OCI-LY7 (cell line): ENCODE measurements around the gene ZMPSTE24. TPM values are rescaled to one million over a fixed set of nuclear protein-coding genes. Genes with fewer than 3 reads are reported as not detected.

Source experiments
- BruUV-seq: library from RNA; stranded (reverse); fragments of 400-500 nt; replicated peaks from 2 replicates; lab custom pipeline; 2021; lab: Mats Ljungman, UMichigan
- CTCF ChIA-PET: fragments of 300-600 bp; sonication (Branson Sonifier 250); formaldehyde crosslinking; loops from one replicate; lab custom pipeline; 2022; ENCODE audit warnings: antibody characterized with exemption; ENCODE audit not compliant: unreplicated experiment; lab: Charles Lee
- POLR2A ChIA-PET: fragments of 300-600 bp; sonication (Branson Sonifier 250); formaldehyde crosslinking; loops from one replicate; lab custom pipeline; 2022; ENCODE audit warnings: antibody characterized with exemption; lab: Charles Lee
- DNase-seq: peaks from one replicate; pipeline ENCODE4 v3.0.0-alpha.2; 2015; ENCODE audit warnings: low spot score
- H2AFZ ChIP-seq: fragments of 200-600 bp; sonication (generic), shearing (Covaris generic); 2 replicates; pipeline ENCODE4 v1.6.1; 2014; ENCODE audit warnings: mild to moderate bottlenecking, antibody characterized with exemption, low read length, moderate library complexity
- H3K27ac ChIP-seq: fragments of 200-600 bp; sonication (generic); 2 replicates; pipeline ENCODE4 v1.5.1; 2014; ENCODE audit warnings: mixed run types, low read depth, mild to moderate bottlenecking, moderate library complexity, low read length, inconsistent platforms; ENCODE audit not compliant: poor library complexity, severe bottlenecking
- H3K36me3 ChIP-seq: fragments of 200-600 bp; sonication (generic); 2 replicates; pipeline ENCODE4 v1.6.1; 2014; ENCODE audit warnings: mild to moderate bottlenecking, antibody characterized with exemption, low read length, moderate library complexity, mixed read lengths; ENCODE audit not compliant: insufficient read depth
- H3K4me1 ChIP-seq: fragments of 200-600 bp; sonication (generic); 2 replicates; pipeline ENCODE4 v1.5.1; 2014; ENCODE audit warnings: mild to moderate bottlenecking, low read length; ENCODE audit not compliant: insufficient read depth, poor library complexity, severe bottlenecking
- H3K4me2 ChIP-seq: fragments of 200-600 bp; sonication (generic); 2 replicates; pipeline ENCODE4 v1.6.1; 2014; ENCODE audit warnings: mild to moderate bottlenecking, low read length
- H3K4me3 ChIP-seq: fragments of 200-600 bp; sonication (generic); 2 replicates; pipeline ENCODE4 v1.5.1; 2014; ENCODE audit warnings: mild to moderate bottlenecking, low read depth, low read length; ENCODE audit not compliant: poor library complexity, severe bottlenecking
- H3K79me2 ChIP-seq: fragments of 200-600 bp; sonication (generic); 2 replicates; pipeline ENCODE4 v1.6.1; 2016; ENCODE audit warnings: low read depth, mild to moderate bottlenecking, low read length, moderate library complexity, mixed read lengths; ENCODE audit not compliant: insufficient read depth
- H3K9me2 ChIP-seq: fragments of 200-600 bp; sonication (generic); 2 replicates; pipeline ENCODE4 v1.6.1; 2016; ENCODE audit warnings: mild to moderate bottlenecking, low read length, mixed read lengths; ENCODE audit not compliant: insufficient read depth
- H3K9me3 ChIP-seq: fragments of 200-600 bp; sonication (generic); 2 replicates; pipeline ENCODE4 v1.6.1; 2014; ENCODE audit warnings: mild to moderate bottlenecking, mixed run types, low read length, mixed read lengths
- H4K20me1 ChIP-seq: fragments of 200-600 bp; sonication (generic); 2 replicates; pipeline ENCODE4 v1.6.1; 2014; ENCODE audit warnings: mild to moderate bottlenecking, antibody characterized with exemption, low read length, moderate library complexity, mixed read lengths; ENCODE audit not compliant: insufficient read depth
- EZH2phosphoT487 ChIP-seq: fragments of 200-600 bp; sonication (generic); IDR thresholded peaks from 2 replicates; pipeline ENCODE4 v1.6.1; 2018; ENCODE audit warnings: low read depth, borderline replicate concordance, mild to moderate bottlenecking, mixed run types, antibody characterized with exemption, low read length, moderate library complexity, mixed read lengths
- intact Hi-C: fragments of 100-400 bp; cut with micrococcal nuclease; formaldehyde crosslinking; loops from one replicate; pipeline ENCODE4 v1.10.0; 2022; ENCODE audit not compliant: unreplicated experiment
- total RNA-seq, 2 experiments: library from RNA; depleted of rRNA in 1 of 2; stranded (reverse); fragments of >200 nt in 1 of 2; shearing (Covaris generic) in 1 of 2; gene quantifications; 2 replicates each; pipeline ENCODE4 v1.2.3, GENCODE V29; 2014 to 2022
- TF ChIP-seq, protein P1 (sequence below): fragments of 200-600 bp; sonication (generic); conservative IDR thresholded peaks from 2 replicates; pipeline ENCODE4 v1.5.1; 2014; ENCODE audit warnings: mild to moderate bottlenecking, antibody characterized with exemption, low read length, moderate library complexity, mixed read lengths

Gene ZMPSTE24
- total RNA-seq, 2 experiments from 2014 or later: 15.8 to 24.3 TPM

DNA sequence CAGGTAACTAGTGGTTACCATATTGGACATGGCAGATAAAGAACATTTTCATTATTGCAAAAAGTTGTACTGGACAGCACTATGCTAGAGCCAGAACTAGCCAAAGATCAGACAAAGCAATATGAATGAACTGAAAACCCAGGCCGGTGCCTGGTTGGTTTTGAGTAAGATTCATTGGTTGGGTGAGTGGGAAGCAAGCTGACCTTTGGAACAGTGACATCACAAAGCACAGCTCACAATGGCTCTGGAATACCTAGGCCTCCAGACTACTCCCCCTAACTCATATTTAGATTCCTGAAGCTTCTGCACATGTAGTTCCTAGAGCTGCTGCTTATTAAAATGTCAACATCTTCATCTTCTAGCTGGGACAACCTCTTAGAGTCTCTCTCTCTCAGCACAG lies 10.4 kb upstream of the ZMPSTE24 start, which contains the start of gene TMCO2:
Gene TMCO2 (plus strand): TSS at position 283 of the 400 bp plus-strand sequence. CDS start 57 bp downstream, at position 340.
- no peak for DNase-seq
- intact Hi-C loops: no loop called here
- Histone ChIP-seq H3K4me2 (no peak within 1 kb of the TSS), H3K4me1 (no peaks in the 10 kb centered on the region), H3K36me3 (no peaks in the 10 kb centered on the region), H2AFZ (no peak within 1 kb of the TSS), H3K79me2 (no peaks in the 10 kb centered on the region), H4K20me1 (no peaks in the 10 kb centered on the region; the same call in 1 of the 2 replicates), H3K4me3 (no peak within 1 kb of the TSS), H3K9me3 (no peaks in the 10 kb centered on the region), H3K9me2 (no peaks in the 10 kb centered on the region), H3K27ac (no peak within 1 kb of the TSS)
- ChIA-PET POLR2A (interaction anchor here (0.7 to 0.8 kb wide), 3 partner anchors 17 to 56 kb away, joined by 3 to 8 read pairs (median 4); no protein-coding TSS in a partner anchor), CTCF (no interaction called here)
- TF ChIP-seq EZH2phosphoT487: no peak
- TF ChIP-seq, protein P1, sequence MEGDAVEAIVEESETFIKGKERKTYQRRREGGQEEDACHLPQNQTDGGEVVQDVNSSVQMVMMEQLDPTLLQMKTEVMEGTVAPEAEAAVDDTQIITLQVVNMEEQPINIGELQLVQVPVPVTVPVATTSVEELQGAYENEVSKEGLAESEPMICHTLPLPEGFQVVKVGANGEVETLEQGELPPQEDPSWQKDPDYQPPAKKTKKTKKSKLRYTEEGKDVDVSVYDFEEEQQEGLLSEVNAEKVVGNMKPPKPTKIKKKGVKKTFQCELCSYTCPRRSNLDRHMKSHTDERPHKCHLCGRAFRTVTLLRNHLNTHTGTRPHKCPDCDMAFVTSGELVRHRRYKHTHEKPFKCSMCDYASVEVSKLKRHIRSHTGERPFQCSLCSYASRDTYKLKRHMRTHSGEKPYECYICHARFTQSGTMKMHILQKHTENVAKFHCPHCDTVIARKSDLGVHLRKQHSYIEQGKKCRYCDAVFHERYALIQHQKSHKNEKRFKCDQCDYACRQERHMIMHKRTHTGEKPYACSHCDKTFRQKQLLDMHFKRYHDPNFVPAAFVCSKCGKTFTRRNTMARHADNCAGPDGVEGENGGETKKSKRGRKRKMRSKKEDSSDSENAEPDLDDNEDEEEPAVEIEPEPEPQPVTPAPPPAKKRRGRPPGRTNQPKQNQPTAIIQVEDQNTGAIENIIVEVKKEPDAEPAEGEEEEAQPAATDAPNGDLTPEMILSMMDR: no peak
- BruUV-seq: no TSS peak

- Histone ChIP-seq H3K4me1 (no peaks in the 10 kb centered on the region), H2AFZ (no peak overlapping the region), H3K4me3 (no peak overlapping the region), H3K36me3 (no peaks in the 10 kb centered on the region), H3K9me2 (no peaks in the 10 kb centered on the region), H3K79me2 (no peaks in the 10 kb centered on the region), H3K4me2 (no peak overlapping the region), H3K27ac (no peak overlapping the region), H3K9me3 (no peaks in the 10 kb centered on the region), H4K20me1 (no peaks in the 10 kb centered on the region; the same call in 1 of the 2 replicates)
- BruUV-seq: no TSS peak
- TF ChIP-seq EZH2phosphoT487: no peak
- TF ChIP-seq, protein P1: no peak
- DNase-seq: no peak
- ChIA-PET CTCF (no interaction called here), POLR2A (interaction anchor here (0.7 kb wide), 1 partner anchor 43 kb away, joined by 6 read pairs; no protein-coding TSS in a partner anchor)
- intact Hi-C loops: no loop called here
Observed at GRCh38 chr1:40248412-40248811, 9.6 kb upstream of the ZMPSTE24 start.

DNA sequence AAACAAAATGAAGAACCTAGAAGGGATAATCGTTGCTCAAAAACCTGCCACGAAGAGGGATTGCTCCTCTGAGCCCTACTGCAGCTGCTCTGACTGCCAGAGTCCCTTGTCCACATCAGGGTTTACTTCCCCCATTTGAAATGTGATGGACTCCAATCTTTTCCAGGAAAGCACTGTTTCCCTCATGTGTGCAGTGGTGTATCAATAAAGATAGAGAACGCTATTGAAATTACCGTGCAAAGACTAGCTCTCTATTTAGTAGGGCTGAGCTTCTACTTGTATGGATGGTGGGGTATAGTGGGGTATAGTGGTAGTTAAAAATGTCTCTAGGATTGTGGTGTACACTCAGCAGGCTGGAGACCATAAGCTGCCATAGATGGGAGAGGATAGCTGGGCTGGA lies 6.6 kb upstream of the ZMPSTE24 start:
- H3K4me1 ChIP-seq: peaks cover 10% of the 10 kb centered on the region
- TF ChIP-seq, protein P1: no peak
- TF ChIP-seq EZH2phosphoT487: no peak
- H2AFZ ChIP-seq: no peak overlapping the region
- no peaks in the 10 kb centered on the region; the same call in 1 of the 2 replicates for H4K20me1 ChIP-seq
- no peaks in the 10 kb centered on the region for H3K9me3 ChIP-seq
- no peak overlapping the region for H3K4me3 ChIP-seq
- no TSS peak for BruUV-seq
- POLR2A ChIA-PET: no interaction called here
- 0 out of 2 replicates have a peak, but pooled peaks cover 4% of the 10 kb centered on the region for H3K36me3 ChIP-seq
- intact Hi-C loops: no loop called here
- H3K79me2 ChIP-seq: peaks cover 11% of the 10 kb centered on the region
- CTCF ChIA-PET: no interaction called here
- no peak overlapping the region for H3K4me2 ChIP-seq
- DNase-seq: no peak
- no peaks in the 10 kb centered on the region for H3K9me2 ChIP-seq
- H3K27ac ChIP-seq: no peak overlapping the region
